ENCODE data around the gene TPRG1L. TPM values are rescaled to one million over a fixed set of nuclear protein-coding genes. Genes with fewer than 3 reads are reported as not detected.

Gene TPRG1L
- total RNA-seq, 1 experiment from 2014 or later = 24.0 TPM

- no CpG with 5 or more reads among the region's 29 CpGs for WGBS (ENCODE audit: extremely low coverage, insufficient read length, low lambda C conversion rate)
- Mint-ChIP-seq H3K4me1 (peaks cover 0 to 3% of the 10 kb centered on the region in 2 experiments; a peak in 3 of 4 replicates), H3K4me3 (no peak overlapping the region)
Observed at GRCh38 chr1:3603571-3604467, 21.0 kb upstream of the TPRG1L start.

More at GRCh38 chr1:3603571-3604467, 21.0 kb upstream of the TPRG1L start:
- Histone ChIP-seq H3K14ac (ENCODE audit: insufficient read depth, low read length) (no peak overlapping the region; the same call in 1 of the 2 replicates), H3K4ac (ENCODE audit: low read depth, low read length) (no peak overlapping the region), H3K18ac (ENCODE audit: insufficient read length, low read depth, low read length) (no peak overlapping the region), H3K23ac (ENCODE audit: insufficient read length, low read depth, low read length) (no peak overlapping the region), H2BK12ac (ENCODE audit: insufficient read length, low read depth, low read length) (no peak overlapping the region), H4K20me1 (ENCODE audit: control insufficient read depth, insufficient read depth, insufficient read length) (no peaks in the 10 kb centered on the region), H2BK20ac (ENCODE audit: low read depth, low read length, poor library complexity, severe bottlenecking) (no peak overlapping the region), H3K4me1 (ENCODE audit: insufficient read depth, low read length) (no peaks in the 10 kb centered on the region), H3K9me3 (ENCODE audit: control insufficient read depth, low read depth, low read length) (no peaks in the 10 kb centered on the region), H3K4me2 (ENCODE audit: insufficient read depth, insufficient read length, low read length) (no peak overlapping the region), H2BK5ac (ENCODE audit: insufficient read length, low read length) (no peak overlapping the region), H2BK120ac (ENCODE audit: low read depth, low read length, poor library complexity, severe bottlenecking) (no peak overlapping the region), H3K27me3 (ENCODE audit: insufficient read depth, low read length) (no peaks in the 10 kb centered on the region), H3K56ac (ENCODE audit: insufficient read length, low read depth, low read length) (no peak overlapping the region), H3K79me1 (ENCODE audit: insufficient read depth, low read depth, low read length, poor library complexity, severe bottlenecking) (no peaks in the 10 kb centered on the region), H4K5ac (ENCODE audit: insufficient read length, low read depth, low read length) (no peak overlapping the region), H3K23me2 (ENCODE audit: insufficient read length, low read depth, low read length, poor library complexity, severe bottlenecking) (no peaks in the 10 kb centered on the region), H2AFZ (ENCODE audit: low read length) (no peak overlapping the region), H3T11ph (ENCODE audit: low read length) (no peak overlapping the region), H3K79me2 (ENCODE audit: insufficient read depth, low read length) (no peaks in the 10 kb centered on the region), H2BK15ac (ENCODE audit: low read depth, low read length) (no peak overlapping the region), H3K27ac (ENCODE audit: insufficient read length, low read depth, low read length) (no peak overlapping the region), H2AK5ac (ENCODE audit: insufficient read length, low read length) (no peak overlapping the region), H4K8ac (replicated peaks; ENCODE audit: insufficient read length, low read depth, low read length) (no peak overlapping the region), H3K9ac (ENCODE audit: extremely low read depth, insufficient read length, low read length) (no peak overlapping the region), H4K91ac (ENCODE audit: insufficient read length, low read depth, low read length) (no peak overlapping the region)
- DNase-seq = no peak
- no peaks in the 10 kb centered on the region; a peak in 1 of 7 replicates for H3K36me3 Mint-ChIP-seq (ENCODE audit: insufficient read depth in 1 of 3, low read depth in 3 of 3)
- TF ChIP-seq CTCF (conservative IDR thresholded peaks at IDR 0.05) = no peak
- no peaks in the 10 kb centered on the region for H3K9me3 Mint-ChIP-seq
- no peaks in the 10 kb centered on the region for H3K27me3 Mint-ChIP-seq (ENCODE audit: low read depth)
- H3K27ac Mint-ChIP-seq = no peak overlapping the region; a peak in 1 of 7 replicates

Data from H9 (cell line).